H9 (cell line): ENCODE measurements around the gene USP46. TPM values are rescaled to one million over a fixed set of nuclear protein-coding genes. Genes with fewer than 3 reads are reported as not detected.
A peak's percentile ranks its signal among the peaks of the same experiment; 100 is the strongest.

Source experiments
- DNase-seq: peaks from one replicate; pipeline ENCODE4 v3.0.0-alpha.2; 2017
- H2AFZ ChIP-seq: one replicate; pipeline ENCODE4 v1.6.1; 2013; ENCODE audit warnings: mild to moderate bottlenecking, low read length, control low read depth, moderate library complexity
- H2AK5ac ChIP-seq: 2 replicates; pipeline ENCODE4 v1.6.1; 2013; ENCODE audit warnings: low read length, control low read depth, mixed read lengths; ENCODE audit not compliant: insufficient read length
- H2BK120ac ChIP-seq: one replicate; pipeline ENCODE4 v1.6.1; 2013; ENCODE audit warnings: low read depth, mild to moderate bottlenecking, low read length, control low read depth, inconsistent platforms; ENCODE audit not compliant: poor library complexity, severe bottlenecking
- H2BK12ac ChIP-seq: 2 replicates; pipeline ENCODE4 v1.6.1; 2013; ENCODE audit warnings: low read length, control low read depth, mixed read lengths, low read depth; ENCODE audit not compliant: insufficient read length
- H2BK15ac ChIP-seq: 2 replicates; pipeline ENCODE4 v1.6.1; 2013; ENCODE audit warnings: low read depth, low read length, control low read depth
- H2BK20ac ChIP-seq: one replicate; pipeline ENCODE4 v1.6.1; 2013; ENCODE audit warnings: low read depth, mild to moderate bottlenecking, low read length, control low read depth, inconsistent platforms; ENCODE audit not compliant: poor library complexity, severe bottlenecking
- H2BK5ac ChIP-seq: 2 replicates; pipeline ENCODE4 v1.6.1; 2013; ENCODE audit warnings: low read length, control low read depth, mixed read lengths; ENCODE audit not compliant: insufficient read length
- H3K14ac ChIP-seq: 2 replicates; pipeline ENCODE4 v1.6.1; 2013; ENCODE audit warnings: low read length, control low read depth; ENCODE audit not compliant: insufficient read depth
- H3K18ac ChIP-seq: 2 replicates; pipeline ENCODE4 v1.6.1; 2013; ENCODE audit warnings: low read depth, mild to moderate bottlenecking, mixed read lengths, low read length, control low read depth; ENCODE audit not compliant: insufficient read length
- H3K23ac ChIP-seq: 2 replicates; pipeline ENCODE4 v1.6.1; 2013; ENCODE audit warnings: low read length, control low read depth, mixed read lengths, low read depth; ENCODE audit not compliant: insufficient read length
- H3K23me2 ChIP-seq: 2 replicates; pipeline ENCODE4 v1.6.1; 2013; ENCODE audit warnings: low read depth, mild to moderate bottlenecking, mixed read lengths, low read length, control low read depth; ENCODE audit not compliant: insufficient read length, poor library complexity, severe bottlenecking
- H3K27ac ChIP-seq: 2 replicates; pipeline ENCODE4 v1.5.1; 2013; ENCODE audit warnings: low read length, control low read depth, mixed read lengths, low read depth; ENCODE audit not compliant: insufficient read length
- H3K27me3 ChIP-seq: 2 replicates; pipeline ENCODE4 v1.6.1; 2013; ENCODE audit warnings: low read length, control low read depth, inconsistent platforms; ENCODE audit not compliant: insufficient read depth
- H3K4ac ChIP-seq: 2 replicates; pipeline ENCODE4 v1.6.1; 2013; ENCODE audit warnings: low read depth, mild to moderate bottlenecking, control low read depth, inconsistent platforms, low read length, moderate library complexity
- H3K4me1 ChIP-seq: 2 replicates; pipeline ENCODE4 v1.6.1; 2013; ENCODE audit warnings: low read length, control low read depth, inconsistent platforms; ENCODE audit not compliant: insufficient read depth
- H3K4me2 ChIP-seq: 2 replicates; pipeline ENCODE4 v1.6.1; 2013; ENCODE audit warnings: low read length, control low read depth, mixed read lengths; ENCODE audit not compliant: insufficient read length, insufficient read depth
- H3K56ac ChIP-seq: 2 replicates; pipeline ENCODE4 v1.6.1; 2013; ENCODE audit warnings: low read depth, mild to moderate bottlenecking, mixed read lengths, low read length, control low read depth; ENCODE audit not compliant: insufficient read length
- H3K79me1 ChIP-seq: 2 replicates; pipeline ENCODE4 v1.6.1; 2013; ENCODE audit warnings: low read depth, mild to moderate bottlenecking, moderate library complexity, low read length, control low read depth, inconsistent platforms; ENCODE audit not compliant: insufficient read depth, poor library complexity, severe bottlenecking
- H3K79me2 ChIP-seq: 2 replicates; pipeline ENCODE4 v1.6.1; 2013; ENCODE audit warnings: low read length, control low read depth, inconsistent platforms; ENCODE audit not compliant: insufficient read depth
- H3K9ac ChIP-seq: 2 replicates; pipeline ENCODE4 v1.6.1; 2013; ENCODE audit warnings: low read length, control low read depth, mixed read lengths; ENCODE audit not compliant: insufficient read length; ENCODE audit errors: extremely low read depth
- H3K9me3 ChIP-seq: one replicate; pipeline ENCODE4 v1.6.1; 2013; ENCODE audit warnings: low read depth, low read length, inconsistent platforms; ENCODE audit not compliant: control insufficient read depth
- H3T11ph ChIP-seq: one replicate; pipeline ENCODE4 v1.6.1; 2013; ENCODE audit warnings: mild to moderate bottlenecking, low read length, control low read depth, inconsistent platforms
- H4K20me1 ChIP-seq: one replicate; pipeline ENCODE4 v1.6.1; 2013; ENCODE audit not compliant: control insufficient read depth, insufficient read length, insufficient read depth
- H4K5ac ChIP-seq: 2 replicates; pipeline ENCODE4 v1.6.1; 2013; ENCODE audit warnings: low read depth, mild to moderate bottlenecking, mixed read lengths, low read length, control low read depth; ENCODE audit not compliant: insufficient read length
- H4K8ac ChIP-seq: replicated peaks from 2 replicates; pipeline ENCODE4 v1.6.1; 2013; ENCODE audit warnings: low read length, control low read depth, mixed read lengths, low read depth; ENCODE audit not compliant: insufficient read length
- H4K91ac ChIP-seq: 2 replicates; pipeline ENCODE4 v1.6.1; 2013; ENCODE audit warnings: low read depth, mild to moderate bottlenecking, moderate library complexity, mixed read lengths, low read length, control low read depth; ENCODE audit not compliant: insufficient read length
- H3K27ac Mint-ChIP-seq, 3 experiments: 2 replicates in 2 of 3; 3 replicates in 1 of 3; pipeline ENCODE4 v1.8.0; 2020 to 2021; ENCODE audit warnings: mixed read lengths in 3 of 3, mild to moderate bottlenecking in 1 of 3, moderate library complexity in 1 of 3
- H3K27me3 Mint-ChIP-seq: 2 replicates; pipeline ENCODE4 v1.8.0; 2021; ENCODE audit warnings: low read depth, mild to moderate bottlenecking, moderate library complexity, mixed read lengths
- H3K36me3 Mint-ChIP-seq, 3 experiments: 2 replicates in 2 of 3; 3 replicates in 1 of 3; pipeline ENCODE4 v1.8.0; 2020 to 2021; ENCODE audit warnings: low read depth in 3 of 3, mixed read lengths in 3 of 3; ENCODE audit not compliant: insufficient read depth in 1 of 3
- H3K4me1 Mint-ChIP-seq, 2 experiments: 2 replicates each; pipeline ENCODE4 v1.8.0; 2020; ENCODE audit warnings: mixed read lengths in 2 of 2
- H3K4me3 Mint-ChIP-seq, 2 experiments: 2 replicates in 1 of 2; 3 replicates in 1 of 2; pipeline ENCODE4 v1.8.0; 2020 to 2021; ENCODE audit warnings: mild to moderate bottlenecking in 2 of 2, mixed read lengths in 2 of 2, moderate library complexity in 1 of 2
- H3K9me3 Mint-ChIP-seq, 2 experiments: 2 replicates in 1 of 2; 3 replicates in 1 of 2; pipeline ENCODE4 v1.8.0; 2020; ENCODE audit warnings: mild to moderate bottlenecking in 2 of 2, mixed read lengths in 2 of 2, moderate library complexity in 1 of 2
- WGBS: extraction: QIAGEN DNeasy Blood & Tissue Kit; methylation state at CpG from one replicate; pipeline ENCODE4 v1.1.7; 2013; ENCODE audit warnings: missing lambda C conversion rate, low lambda C conversion rate, mixed read lengths; ENCODE audit not compliant: insufficient read length; ENCODE audit errors: extremely low coverage; 5-methylcytosine and 5-hydroxymethylcytosine counted together
- total RNA-seq: library from RNA; stranded (reverse); gene quantifications from 2 replicates; pipeline ENCODE4 v1.2.1, GENCODE V29; 2021
- TF ChIP-seq, protein P1 (sequence below): fragments of 200-600 bp; sonication (generic); conservative IDR thresholded peaks from 3 replicates; pipeline ENCODE4 v1.8.0; 2021; ENCODE audit warnings: antibody characterized with exemption, mild to moderate bottlenecking

USP46 gene
- total RNA-seq, 1 experiment from 2014 or later, result 59.8 TPM

DNA sequence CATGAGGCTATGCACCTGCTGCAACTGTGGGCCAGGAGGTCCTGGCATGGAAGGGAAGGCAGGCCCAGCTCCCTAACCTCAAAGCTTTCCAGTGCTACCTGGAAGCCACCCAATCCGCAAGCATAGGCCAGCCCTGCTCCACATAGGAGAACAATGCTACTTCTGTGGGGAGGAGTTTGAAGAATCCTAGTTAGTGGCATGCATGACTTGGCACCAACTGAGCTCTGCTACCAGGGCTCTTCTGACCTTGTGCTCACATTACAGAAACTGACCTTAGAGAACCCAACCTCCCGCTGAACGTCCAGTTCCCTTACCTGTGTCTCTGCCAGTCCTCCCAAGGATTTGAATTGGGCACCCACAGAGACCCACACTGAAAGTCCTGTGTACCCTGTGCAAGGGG lies 58.8 kb downstream of the USP46 start:
- peaks cover 39 to 84% (median 74%) of the 10 kb centered on the region in 3 experiments; a peak in 6 of 7 replicates for H3K36me3 Mint-ChIP-seq

More for the DNA sequence above, 58.8 kb downstream of the USP46 start:
- DNase-seq, result no peak
- Histone ChIP-seq H3K4ac (no peak overlapping the region), H3K4me2 (no peak overlapping the region), H2AK5ac (no peak overlapping the region), H3K9ac (no peak overlapping the region), H2BK120ac (no peak overlapping the region), H3K27ac (no peak overlapping the region), H4K91ac (no peak overlapping the region), H2BK20ac (no peak overlapping the region), H3K14ac (no peak overlapping the region; the same call in 1 of the 2 replicates), H4K20me1 (no peaks in the 10 kb centered on the region), H4K8ac (no peak overlapping the region), H3K18ac (no peak overlapping the region), H3K23ac (no peak overlapping the region), H2BK5ac (no peak overlapping the region), H3K23me2 (no peaks in the 10 kb centered on the region), H3K79me1 (no peaks in the 10 kb centered on the region), H2AFZ (no peak overlapping the region), H3K9me3 (no peaks in the 10 kb centered on the region), H3K56ac (no peak overlapping the region), H4K5ac (no peak overlapping the region), H3T11ph (no peak overlapping the region), H2BK12ac (no peak overlapping the region), H3K4me1 (no peaks in the 10 kb centered on the region), H3K27me3 (no peaks in the 10 kb centered on the region), H2BK15ac (no peak overlapping the region), H3K79me2 (no peaks in the 10 kb centered on the region)
- no peaks in the 10 kb centered on the region for H3K27me3 Mint-ChIP-seq
- WGBS, result no CpG with 5 or more reads among the region's 3 CpGs
- TF ChIP-seq, protein P1, sequence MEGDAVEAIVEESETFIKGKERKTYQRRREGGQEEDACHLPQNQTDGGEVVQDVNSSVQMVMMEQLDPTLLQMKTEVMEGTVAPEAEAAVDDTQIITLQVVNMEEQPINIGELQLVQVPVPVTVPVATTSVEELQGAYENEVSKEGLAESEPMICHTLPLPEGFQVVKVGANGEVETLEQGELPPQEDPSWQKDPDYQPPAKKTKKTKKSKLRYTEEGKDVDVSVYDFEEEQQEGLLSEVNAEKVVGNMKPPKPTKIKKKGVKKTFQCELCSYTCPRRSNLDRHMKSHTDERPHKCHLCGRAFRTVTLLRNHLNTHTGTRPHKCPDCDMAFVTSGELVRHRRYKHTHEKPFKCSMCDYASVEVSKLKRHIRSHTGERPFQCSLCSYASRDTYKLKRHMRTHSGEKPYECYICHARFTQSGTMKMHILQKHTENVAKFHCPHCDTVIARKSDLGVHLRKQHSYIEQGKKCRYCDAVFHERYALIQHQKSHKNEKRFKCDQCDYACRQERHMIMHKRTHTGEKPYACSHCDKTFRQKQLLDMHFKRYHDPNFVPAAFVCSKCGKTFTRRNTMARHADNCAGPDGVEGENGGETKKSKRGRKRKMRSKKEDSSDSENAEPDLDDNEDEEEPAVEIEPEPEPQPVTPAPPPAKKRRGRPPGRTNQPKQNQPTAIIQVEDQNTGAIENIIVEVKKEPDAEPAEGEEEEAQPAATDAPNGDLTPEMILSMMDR, result no peak
- H3K4me3 Mint-ChIP-seq, result no peak overlapping the region
- H3K27ac Mint-ChIP-seq, result peak overlapping the region in 2 of 3 experiments; percentile 38 to 74; a peak in 3 of 7 replicates
- H3K9me3 Mint-ChIP-seq, result no peaks in the 10 kb centered on the region
- peaks cover 5 to 9% of the 10 kb centered on the region in 2 experiments for H3K4me1 Mint-ChIP-seq
